GM23338 (cell line): ENCODE measurements around the gene ZDHHC6. TPM values are rescaled to one million over a fixed set of nuclear protein-coding genes. Genes with fewer than 3 reads are reported as not detected.

Experiments
- ATAC-seq: fragments of 200-7000 bp; cut with Tn5 transposase; 3 replicates; pipeline ENCODE4 v1.9.1; 2020
- DNase-seq: peaks from one replicate; pipeline ENCODE4 v3.0.0-alpha.2; 2015; ENCODE audit warnings: low spot score
- H2AFZ ChIP-seq: fragments of 200-600 bp; sonication (generic); 2 replicates; pipeline ENCODE4 v1.8.0; 2016; ENCODE audit warnings: antibody characterized with exemption, mild to moderate bottlenecking, moderate library complexity
- H3F3A ChIP-seq: fragments of 200-600 bp; sonication (generic); replicated peaks from 2 replicates; pipeline ENCODE4 v1.8.0; 2017; ENCODE audit warnings: antibody characterized with exemption, mixed run types, low read depth
- H3K27ac ChIP-seq: fragments of 200-600 bp; sonication (generic); 2 replicates; pipeline ENCODE4 v1.6.1; 2016; ENCODE audit warnings: low read depth
- H3K27me3 ChIP-seq: fragments of 200-600 bp; sonication (generic); 2 replicates; pipeline ENCODE4 v1.8.0; 2016; ENCODE audit warnings: mild to moderate bottlenecking, mixed run types, moderate library complexity; ENCODE audit not compliant: insufficient read depth
- H3K36me3 ChIP-seq: fragments of 200-600 bp; sonication (generic); 2 replicates; pipeline ENCODE4 v1.8.0; 2016; ENCODE audit warnings: mild to moderate bottlenecking; ENCODE audit not compliant: insufficient read depth
- H3K4me1 ChIP-seq: fragments of 200-600 bp; sonication (generic); 2 replicates; pipeline ENCODE4 v1.8.0; 2016; ENCODE audit warnings: mild to moderate bottlenecking, moderate library complexity; ENCODE audit not compliant: insufficient read depth
- H3K4me2 ChIP-seq: fragments of 200-600 bp; sonication (generic); 2 replicates; pipeline ENCODE4 v1.7.1; 2017; ENCODE audit warnings: mixed run types
- H3K4me3 ChIP-seq: fragments of 200-600 bp; sonication (generic); 2 replicates; pipeline ENCODE4 v1.6.1; 2016; ENCODE audit warnings: mixed run types
- H3K79me2 ChIP-seq: fragments of 200-600 bp; sonication (generic); replicated peaks from 2 replicates; pipeline ENCODE4 v1.8.0; 2017; ENCODE audit warnings: mild to moderate bottlenecking; ENCODE audit not compliant: insufficient read depth
- H3K9me2 ChIP-seq: fragments of 200-600 bp; sonication (generic); 2 replicates; pipeline ENCODE4 v1.8.0; 2017; ENCODE audit not compliant: insufficient read depth
- H4K20me1 ChIP-seq: fragments of 200-600 bp; sonication (generic); replicated peaks from 2 replicates; pipeline ENCODE4 v1.8.0; 2017; ENCODE audit warnings: mild to moderate bottlenecking; ENCODE audit not compliant: insufficient read depth
- H3K27ac Mint-ChIP-seq: 2 replicates; pipeline ENCODE4 v1.8.0; 2020; ENCODE audit warnings: inconsistent platforms, mild to moderate bottlenecking, moderate library complexity, mixed read lengths
- H3K27me3 Mint-ChIP-seq: 3 replicates; pipeline ENCODE4 v1.8.0; 2022; ENCODE audit warnings: low read depth, mild to moderate bottlenecking, moderate library complexity, mixed read lengths, inconsistent platforms; ENCODE audit not compliant: insufficient read depth, poor library complexity
- H3K36me3 Mint-ChIP-seq: 3 replicates; pipeline ENCODE4 v1.8.0; 2021; ENCODE audit warnings: low read depth, mild to moderate bottlenecking, inconsistent platforms, moderate library complexity, mixed read lengths
- H3K4me1 Mint-ChIP-seq: 3 replicates; pipeline ENCODE4 v1.8.0; 2020; ENCODE audit warnings: mild to moderate bottlenecking, inconsistent platforms, mixed read lengths
- H3K4me3 Mint-ChIP-seq: 3 replicates; pipeline ENCODE4 v1.8.0; 2021; ENCODE audit warnings: moderate library complexity, mild to moderate bottlenecking, inconsistent platforms, mixed read lengths
- H3K9me3 Mint-ChIP-seq: 3 replicates; pipeline ENCODE4 v1.8.0; 2020; ENCODE audit warnings: moderate library complexity, mild to moderate bottlenecking, inconsistent platforms, mixed read lengths
- CREB1 ChIP-seq: fragments of 250-450 bp; sonication (Bioruptor Pico); IDR thresholded peaks from 2 replicates; pipeline ENCODE4 v1.5.0; 2020; ENCODE audit warnings: low read depth, mild to moderate bottlenecking, moderate library complexity
- CTCF ChIP-seq, 2 experiments: fragments of 200-600 bp in 1 of 2; sonication (generic) in 1 of 2; conservative IDR thresholded peaks; 2 replicates each; pipeline versions ENCODE4 v1.5.1 to v1.6.1; 2016 to 2017; ENCODE audit warnings: antibody characterized with exemption in 2 of 2, low read depth in 2 of 2, mild to moderate bottlenecking in 2 of 2, moderate library complexity in 1 of 2
- ETS1 ChIP-seq: IDR thresholded peaks from 2 replicates; pipeline ENCODE4 v1.6.1; 2016; ENCODE audit warnings: antibody characterized with exemption
- EZH2 ChIP-seq: fragments of 200-600 bp; sonication (generic); IDR thresholded peaks from one replicate; pipeline ENCODE4 v1.8.0; 2017; ENCODE audit warnings: antibody characterized with exemption, mild to moderate bottlenecking, low read depth; ENCODE audit not compliant: unreplicated experiment
- EZH2phosphoT487 ChIP-seq: fragments of 200-600 bp; sonication (generic); IDR thresholded peaks from one replicate; pipeline ENCODE4 v1.8.1; 2018; ENCODE audit warnings: antibody characterized with exemption; ENCODE audit not compliant: unreplicated experiment
- JUNB ChIP-seq: IDR thresholded peaks from one replicate; pipeline ENCODE4 v1.6.1; 2016; ENCODE audit warnings: antibody characterized with exemption; ENCODE audit not compliant: unreplicated experiment
- NANOG ChIP-seq: IDR thresholded peaks from 2 replicates; pipeline ENCODE4 v1.6.1; 2016; ENCODE audit warnings: antibody characterized with exemption, borderline replicate concordance
- POLR2AphosphoS5 ChIP-seq: IDR thresholded peaks from 2 replicates; pipeline ENCODE4 v1.6.1; 2016; ENCODE audit warnings: antibody characterized with exemption, low read depth
- REST ChIP-seq: IDR thresholded peaks from one replicate; pipeline ENCODE4 v1.6.1; 2018; ENCODE audit warnings: antibody characterized with exemption; ENCODE audit not compliant: unreplicated experiment
- STAT1 ChIP-seq: IDR thresholded peaks from one replicate; pipeline ENCODE4 v1.6.1; 2016; ENCODE audit warnings: antibody characterized with exemption; ENCODE audit not compliant: unreplicated experiment
- ZNF114 ChIP-seq: fragments of 250-450 bp; sonication (Bioruptor Pico); IDR thresholded peaks from 2 replicates; pipeline ENCODE4 v1.5.0; 2020; ENCODE audit warnings: mild to moderate bottlenecking, moderate library complexity
- ZNF331 ChIP-seq: fragments of 250-450 bp; sonication (Bioruptor Pico); IDR thresholded peaks from 2 replicates; pipeline ENCODE4 v1.5.0; 2020; ENCODE audit warnings: low read depth, mild to moderate bottlenecking, moderate library complexity
- ZNF462 ChIP-seq: fragments of 250-450 bp; sonication (Bioruptor Pico); IDR thresholded peaks from 2 replicates; pipeline ENCODE4 v1.5.0; 2020; ENCODE audit warnings: mild to moderate bottlenecking, moderate library complexity
- polyA plus RNA-seq: library from polyadenylated mRNA; unstranded; fragments of >200 nt; fragmentation: Nextera tagmentation; extraction: Ambion mirVana; gene quantifications from 2 replicates; pipeline ENCODE4 v1.2.1, GENCODE V29; 2016
- total RNA-seq: library from RNA; depleted of rRNA; stranded (reverse); fragments of >200 nt; shearing (Covaris generic); gene quantifications from 2 replicates; pipeline ENCODE4 v1.2.3, GENCODE V29; 2014

The ZDHHC6 gene
- total and polyA plus RNA-seq, 2 experiments from 2014 or later, result 24.6 to 33.7 TPM

- Histone ChIP-seq H4K20me1 (no peaks in the 10 kb centered on the region), H2AFZ (no peak overlapping the region), H3F3A (no peaks in the 10 kb centered on the region), H3K36me3 (no peaks in the 10 kb centered on the region), H3K4me3 (no peak overlapping the region), H3K9me2 (0 out of 2 replicates have a peak, but pooled peaks cover 5% of the 10 kb centered on the region), H3K4me2 (no peak overlapping the region), H3K27ac (no peak overlapping the region), H3K79me2 (no peaks in the 10 kb centered on the region), H3K27me3 (no peaks in the 10 kb centered on the region), H3K4me1 (no peaks in the 10 kb centered on the region)
- H3K27me3 Mint-ChIP-seq, result peaks cover 2% of the 10 kb centered on the region
- H3K4me1 Mint-ChIP-seq, result no peaks in the 10 kb centered on the region
- H3K9me3 Mint-ChIP-seq, result no peaks in the 10 kb centered on the region
- TF ChIP-seq EZH2 (no peak), REST (no peak), ETS1 (no peak), JUNB (no peak), POLR2AphosphoS5 (no peak), CREB1 (CRISPR knock-in tag) (no peak), NANOG (no peak), ZNF331 (CRISPR knock-in tag) (no peak), EZH2phosphoT487 (no peak), CTCF (conservative IDR thresholded peaks at IDR 0.05; ENCODE audit: low read depth in 2 of 2) (no peak), ZNF462 (no peak), STAT1 (no peak), ZNF114 (CRISPR knock-in tag) (no peak)
- no peak overlapping the region for H3K4me3 Mint-ChIP-seq
- DNase-seq (no peak), ATAC-seq (no peak)
- no peaks in the 10 kb centered on the region for H3K36me3 Mint-ChIP-seq
- H3K27ac Mint-ChIP-seq, result no peak overlapping the region
Measured at GRCh38 chr10:112402917-112403316, 43.8 kb downstream of the ZDHHC6 start.
